Activated gamma-delta T cell treated with anti-CD3 and anti-CD28 coated beads, Interleukin-2, amount 50 U/mL, for 16 hours (primary cell): Measurements from ENCODE around the gene TERT.

Experiments
- DNase-seq: peaks from one replicate; pipeline ENCODE4 v3.0.0-alpha.2; 2020; ENCODE audit warnings: low read depth

Gene TERT

GRCh38 chr5:1259806-1260480 lies 34.9 kb downstream of the TERT start:
- no peak for DNase-seq

- DNase-seq, result no peak
Measured at GRCh38 chr5:1257841-1258240, 37.0 kb downstream of the TERT start.

- no peak for DNase-seq
Measured at GRCh38 chr5:1257363-1257762, 37.5 kb downstream of the TERT start.

GRCh38 chr5:1256776-1257175 lies 38.1 kb downstream of the TERT start:
- no peak for DNase-seq

GRCh38 chr5:1255081-1255561 lies 39.7 kb downstream of the TERT start:
- DNase-seq, result peak; percentile 12

GRCh38 chr5:1254196-1254595 lies 40.7 kb downstream of the TERT start:
- no peak for DNase-seq

GRCh38 chr5:1253456-1254105 lies 41.3 kb downstream of the TERT start:
- DNase-seq, result no peak

GRCh38 chr5:1252681-1253080 lies 42.2 kb downstream of the TERT start:
- DNase-seq, result no peak

GRCh38 chr5:1251678-1252580 lies 42.9 kb downstream of the TERT start:
- no peak for DNase-seq

- DNase-seq, result no peak
Measured at GRCh38 chr5:1249366-1250280, 45.2 kb downstream of the TERT start.

GRCh38 chr5:1247811-1248210 lies 47.1 kb downstream of the TERT start:
- no peak for DNase-seq

- DNase-seq, result no peak
Measured at GRCh38 chr5:1246711-1247431, 48.0 kb downstream of the TERT start.

- DNase-seq, result no peak
Measured at GRCh38 chr5:1245905-1246576, 48.8 kb downstream of the TERT start.

- no peak for DNase-seq
Measured at GRCh38 chr5:1244976-1245375, 49.9 kb downstream of the TERT start.

GRCh38 chr5:1244255-1244654 lies 50.6 kb downstream of the TERT start:
- DNase-seq, result no peak

- DNase-seq, result no peak
Measured at GRCh38 chr5:1243487-1244130, 51.3 kb downstream of the TERT start.

- DNase-seq, result no peak
Measured at GRCh38 chr5:1242733-1243486, 52.0 kb downstream of the TERT start.

GRCh38 chr5:1241509-1242080 lies 53.3 kb downstream of the TERT start:
- DNase-seq, result no peak
